A172 (cell line): ENCODE results near the gene HOXB3. TPM values are rescaled to one million over a fixed set of nuclear protein-coding genes. Genes with fewer than 3 reads are reported as not detected.

Source experiments
- DNase-seq: peaks from one replicate; pipeline ENCODE4 v3.0.0-alpha.2; 2015; ENCODE audit warnings: low spot score
- total RNA-seq: library from RNA; depleted of rRNA; stranded (reverse); fragments of >200 nt; shearing (Covaris generic); gene quantifications from 2 replicates; pipeline ENCODE4 v1.2.3, GENCODE V29; 2014

HOXB3 gene
- total RNA-seq, 1 experiment from 2014 or later: 20.1 TPM

GRCh38 chr17:48625495-48626244 lies 35.6 kb upstream of the HOXB3 start:
- DNase-seq: peak; percentile 46

DNA sequence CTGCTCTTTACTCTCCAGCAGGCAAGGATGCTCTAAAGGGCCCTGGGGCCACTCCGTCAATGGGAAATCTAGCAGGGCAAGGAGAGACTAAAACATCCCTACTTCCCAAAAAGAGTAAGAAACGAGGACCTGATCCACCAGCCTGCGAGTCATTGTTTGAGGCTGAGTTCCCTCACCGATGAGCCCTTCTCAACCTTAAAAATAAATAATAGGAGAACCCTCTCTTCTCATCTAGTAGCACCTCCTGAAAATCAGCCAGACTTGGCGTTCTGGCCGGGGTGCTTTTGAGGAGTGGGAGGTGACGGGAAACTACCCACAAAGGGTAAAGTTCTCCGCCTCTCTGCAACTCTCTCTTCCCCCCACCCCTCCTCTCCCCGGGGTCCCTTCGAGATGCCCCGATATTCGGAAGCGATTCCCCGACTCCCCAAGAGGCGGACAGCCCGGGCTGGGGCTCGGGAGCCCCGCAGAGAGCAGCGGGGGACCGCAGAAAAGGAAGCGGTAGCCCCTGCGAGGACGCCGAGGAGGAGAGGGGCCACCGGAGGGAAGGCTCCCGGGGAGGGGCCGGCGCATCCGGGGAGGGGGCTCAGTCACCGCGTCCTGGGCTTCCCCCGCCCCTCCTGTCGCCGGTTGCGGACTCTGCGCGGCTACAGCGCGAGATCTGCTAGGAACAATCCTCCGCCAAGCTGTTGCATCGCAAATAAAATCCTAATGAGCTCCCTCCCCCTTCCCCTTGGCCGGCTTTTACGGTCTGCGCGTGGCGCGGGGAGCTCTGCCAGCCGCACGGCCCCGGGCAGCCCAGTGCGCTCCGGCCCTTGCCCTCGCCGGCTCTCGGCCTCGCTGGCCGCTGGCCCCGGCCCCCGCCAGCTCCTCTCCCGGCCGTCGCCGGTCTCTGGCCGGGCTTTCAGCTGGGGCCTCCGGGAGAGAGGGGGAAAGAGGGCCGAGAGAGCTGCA lies 34.8 kb upstream of the HOXB3 start:
- peak; percentile 39 for DNase-seq

GRCh38 chr17:48624118-48624517 lies 34.1 kb upstream of the HOXB3 start:
- DNase-seq: no peak

DNA sequence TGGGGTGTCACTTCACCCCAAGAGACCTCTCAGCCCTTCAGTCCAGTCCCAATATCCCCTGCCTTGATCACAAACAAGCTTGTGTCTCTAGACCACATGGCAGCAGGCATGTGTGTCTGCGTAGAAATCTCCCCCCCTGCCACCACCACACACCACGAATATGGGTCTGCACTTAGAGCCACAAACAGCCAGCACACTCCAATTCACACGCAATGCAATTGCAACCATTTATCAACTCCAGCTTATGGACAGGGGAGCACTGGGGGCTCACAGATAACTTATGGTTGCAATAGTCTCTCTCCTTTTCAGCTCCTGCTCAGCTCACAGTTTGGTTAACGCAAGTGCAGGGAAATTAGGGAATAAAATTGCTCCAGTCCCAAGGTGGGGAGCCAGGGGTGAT lies 33.5 kb upstream of the HOXB3 start:
- no peak for DNase-seq

DNA sequence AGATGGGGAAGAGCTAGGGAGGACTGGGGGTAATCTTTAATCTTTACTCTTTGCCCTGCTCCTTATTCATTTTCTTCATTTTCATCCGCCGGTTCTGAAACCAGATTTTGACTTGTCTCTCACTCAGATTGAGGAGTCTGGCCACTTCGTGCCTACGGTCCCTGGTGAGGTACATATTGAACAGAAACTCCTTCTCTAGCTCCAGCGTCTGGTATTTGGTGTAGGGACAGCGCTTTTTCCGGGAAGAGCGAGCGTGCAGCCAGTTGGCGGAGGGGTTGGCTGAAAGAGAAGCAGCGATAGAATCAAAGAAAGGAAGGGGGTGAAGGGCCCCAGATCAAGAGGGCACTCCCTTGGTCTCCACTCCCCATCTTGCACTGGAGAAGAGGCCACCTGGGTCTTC lies 32.8 kb upstream of the HOXB3 start:
- DNase-seq: no peak

GRCh38 chr17:48621410-48622392 lies 31.7 kb upstream of the HOXB3 start:
- DNase-seq: no peak

DNA sequence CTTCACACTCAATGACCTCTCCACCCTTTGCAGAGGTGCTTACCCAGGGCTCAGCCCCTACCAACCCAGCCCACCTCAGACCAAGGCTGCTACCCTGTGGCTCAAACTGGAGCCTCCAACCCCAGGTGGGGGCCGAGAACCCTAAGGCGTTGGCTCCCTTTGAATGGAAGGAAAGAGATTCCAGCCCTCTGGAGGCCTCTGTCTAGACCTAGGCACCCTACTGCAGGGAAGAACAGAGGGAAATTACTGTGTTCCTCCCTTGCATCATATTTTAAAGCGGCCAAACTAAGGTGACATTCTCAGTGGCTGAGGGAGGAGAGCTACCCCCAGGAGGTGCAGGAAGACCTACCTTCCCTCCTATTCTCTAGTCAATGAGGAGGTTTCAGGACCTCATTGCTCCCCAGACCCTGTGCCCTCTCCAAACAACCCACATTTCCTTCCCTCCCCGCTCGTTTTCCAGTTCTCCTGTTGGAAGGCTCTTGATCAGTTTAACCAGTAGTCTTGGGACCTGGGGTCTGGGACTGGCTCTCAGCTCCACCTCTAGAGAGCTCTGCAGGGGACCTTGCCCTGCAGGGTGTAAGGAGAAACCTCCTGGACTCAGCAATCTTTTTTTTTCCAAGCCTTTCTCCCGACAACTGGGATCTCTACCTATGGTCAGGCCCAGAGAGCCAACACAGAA lies 30.6 kb upstream of the HOXB3 start:
- no peak for DNase-seq

DNA sequence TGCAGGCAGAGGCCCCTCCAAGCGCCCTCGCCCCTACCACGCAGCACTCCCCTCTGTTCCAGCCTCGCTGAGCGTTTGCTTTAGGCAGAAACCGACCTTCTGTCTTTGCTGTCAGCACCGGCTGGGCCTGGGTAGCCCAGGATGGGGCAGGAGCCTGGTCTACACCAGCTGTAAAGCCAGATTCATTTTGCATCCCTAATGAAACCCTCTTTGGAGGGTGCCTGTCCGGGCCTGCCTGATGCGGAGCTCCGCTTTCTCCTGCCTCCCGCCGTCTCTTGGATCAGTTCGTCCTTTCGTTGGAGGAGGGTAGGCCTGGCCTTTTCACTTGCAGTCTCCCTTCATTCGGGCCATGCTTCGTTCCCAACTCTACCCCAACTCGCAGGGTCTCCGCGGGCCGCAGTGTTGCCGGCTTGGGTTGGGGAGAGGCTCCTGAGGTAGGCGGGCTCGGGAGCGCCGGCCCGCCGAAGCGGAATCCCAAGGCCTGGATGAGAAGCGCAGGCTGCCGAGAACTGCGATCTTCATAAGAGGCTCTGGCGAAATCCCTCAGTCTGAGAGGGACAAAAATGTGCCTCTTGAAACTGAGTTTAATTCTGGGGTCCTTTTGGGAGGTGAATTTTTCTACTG lies 29.9 kb upstream of the HOXB3 start:
- no peak for DNase-seq

DNA sequence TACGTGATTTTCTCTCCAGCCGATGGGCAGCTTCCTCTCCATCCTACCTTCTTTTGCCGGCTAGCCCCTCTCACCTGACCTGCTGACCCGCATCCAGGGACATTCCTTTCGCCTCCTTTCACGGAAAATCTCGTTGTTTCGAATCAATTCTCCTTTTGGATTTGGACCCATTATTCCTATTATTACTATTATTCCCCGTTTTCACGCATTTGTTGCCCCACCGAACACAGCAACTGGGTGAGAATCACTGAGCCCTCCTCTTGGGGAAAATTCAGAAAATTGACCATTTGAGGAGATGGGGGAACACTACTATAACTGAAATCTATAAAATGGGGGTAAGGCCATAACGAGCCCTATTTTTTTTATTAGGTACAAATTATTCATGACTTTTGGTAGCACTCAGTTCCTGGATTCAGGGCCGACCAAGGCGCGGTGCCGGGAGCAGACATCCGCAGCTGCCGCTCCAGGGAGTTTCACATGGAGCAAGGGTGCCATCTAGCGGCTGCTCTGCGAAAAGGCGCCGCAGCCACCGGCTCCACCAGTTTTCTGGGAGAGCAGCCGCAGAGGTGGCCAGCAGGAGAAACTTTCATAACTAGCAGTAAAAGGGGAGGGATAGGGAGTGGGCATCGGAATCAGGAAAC lies 28.3 kb upstream of the HOXB3 start:
- peak; percentile 92 for DNase-seq

DNA sequence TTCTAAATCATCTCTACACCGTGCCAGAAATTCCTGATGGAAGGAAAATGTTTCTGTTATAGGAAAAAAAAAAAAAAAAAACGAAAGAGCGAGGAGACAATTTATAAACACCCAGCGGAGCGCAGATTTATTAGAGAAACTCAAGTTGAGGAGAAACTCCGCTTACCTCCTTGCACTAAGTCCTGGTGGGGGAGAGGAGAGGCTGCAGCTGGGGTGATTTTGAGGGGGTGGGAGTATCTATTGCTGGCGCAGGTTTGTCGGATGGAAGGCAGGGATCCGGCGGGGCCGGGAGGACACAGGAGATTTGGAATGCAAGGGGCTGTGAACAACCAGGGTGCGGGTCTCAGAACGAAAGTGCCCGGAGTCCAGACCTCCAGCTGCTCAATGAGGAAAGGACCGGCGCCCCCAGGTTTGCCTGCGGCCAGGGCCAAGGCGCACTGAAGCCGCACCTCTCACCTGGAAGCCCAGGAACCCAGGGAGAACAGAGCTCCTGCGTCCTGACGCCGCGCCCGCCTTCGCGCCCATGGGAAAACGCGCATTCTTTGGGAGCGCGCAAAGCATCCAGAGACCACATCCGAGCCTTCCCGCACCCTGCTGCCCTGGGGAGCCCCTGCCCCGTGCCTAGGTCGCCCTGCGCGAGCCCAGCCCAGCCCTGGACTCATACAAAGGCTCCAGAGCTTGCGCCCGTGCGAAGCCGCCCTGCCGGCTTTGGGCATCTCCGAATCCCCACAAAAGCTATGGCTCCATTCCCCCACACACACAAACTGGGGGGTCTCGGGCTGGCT lies 27.6 kb upstream of the HOXB3 start:
- DNase-seq: peak; percentile 39

DNA sequence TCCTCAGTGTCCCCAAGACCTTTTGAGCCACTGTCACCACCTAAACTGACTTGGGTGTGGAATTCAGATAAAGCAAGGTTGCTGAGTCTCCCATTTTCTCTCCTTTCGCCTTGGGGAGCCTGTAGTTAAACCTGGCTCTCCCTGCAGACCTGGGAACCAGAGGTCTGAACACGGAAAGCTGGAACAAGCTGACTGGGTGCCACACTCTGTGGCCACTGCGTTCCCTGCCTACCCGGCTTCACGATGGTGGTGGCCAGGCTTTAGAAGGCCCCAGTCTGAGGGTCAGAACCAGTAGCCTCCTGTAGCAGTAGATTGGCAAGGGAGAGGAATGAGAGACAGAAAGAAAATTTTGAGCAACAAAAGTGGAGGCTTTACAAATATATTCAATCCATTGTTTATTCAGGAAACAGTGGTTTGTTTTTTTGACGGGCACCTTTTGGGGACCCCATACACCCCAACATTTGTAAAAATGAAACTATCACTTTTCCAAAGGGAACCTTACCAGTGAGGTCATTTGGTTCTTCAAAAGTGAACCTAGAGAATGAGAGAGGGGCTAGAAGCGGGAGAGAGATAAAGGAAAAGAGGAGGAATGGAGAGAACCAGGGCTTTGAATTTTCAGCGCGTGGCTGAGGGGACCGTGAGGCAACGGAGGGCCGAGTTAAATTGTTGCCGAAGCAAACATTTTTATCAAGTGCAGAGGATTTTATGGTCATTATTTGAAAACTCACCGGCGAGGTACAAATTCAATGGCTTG lies 26.9 kb upstream of the HOXB3 start:
- DNase-seq: peak; percentile 50

GRCh38 chr17:48615963-48616716 lies 26.1 kb upstream of the HOXB3 start:
- DNase-seq: peak; percentile 52

- DNase-seq: peak; percentile 87
Observed at GRCh38 chr17:48615047-48615962, 25.3 kb upstream of the HOXB3 start, which contains the start of gene HOXB8. Gene HOXB8 (minus strand): TSS chr17:48615292. CDS start chr17:48614704, 588 bp downstream.

DNA sequence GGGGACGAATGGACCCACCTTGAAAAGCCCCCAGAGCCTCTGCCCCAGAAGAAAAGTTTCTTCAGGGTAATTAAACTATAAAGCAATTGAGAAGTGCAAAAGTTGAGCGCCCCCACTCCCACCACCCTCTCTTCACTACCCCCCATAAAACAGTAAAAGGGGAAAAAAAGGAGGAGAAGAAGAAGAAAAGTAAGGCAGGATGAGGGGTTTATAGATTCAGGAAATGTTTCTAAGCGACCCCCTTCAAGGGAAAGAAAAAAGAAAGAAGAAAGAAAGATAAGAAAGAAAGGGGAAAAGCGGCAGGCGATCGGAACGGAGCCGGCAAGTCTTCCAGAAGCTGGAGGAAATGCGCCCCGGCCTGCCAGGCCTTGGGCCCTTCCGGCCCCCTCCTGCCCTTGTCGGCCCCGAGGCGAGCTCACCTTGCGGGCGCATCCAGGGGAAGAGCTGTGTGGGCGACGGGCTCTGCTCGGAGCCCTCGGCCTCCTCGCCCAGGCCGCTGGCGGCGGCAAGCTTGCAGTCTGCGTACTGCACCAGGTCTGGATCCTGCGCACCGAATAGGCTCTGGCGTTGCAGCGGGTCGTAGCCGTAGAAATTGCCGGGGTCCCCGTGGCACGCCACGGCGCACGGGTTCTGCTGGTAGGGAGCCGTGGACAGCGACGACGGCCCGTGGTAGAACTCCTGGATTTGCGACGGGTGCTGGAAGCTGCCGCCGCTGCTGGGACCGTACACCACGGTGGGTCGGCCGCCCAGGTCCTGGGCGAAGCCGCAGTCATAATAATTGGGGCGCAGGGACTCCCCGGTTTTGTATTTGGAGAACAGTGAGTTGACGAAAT lies 24.0 kb upstream of the HOXB3 start:
- peak; percentile 17 for DNase-seq

GRCh38 chr17:48612854-48613691 lies 23.0 kb upstream of the HOXB3 start:
- peak; percentile 41 for DNase-seq
